ENCODE data around the gene KAZN.

The KAZN gene

DNA sequence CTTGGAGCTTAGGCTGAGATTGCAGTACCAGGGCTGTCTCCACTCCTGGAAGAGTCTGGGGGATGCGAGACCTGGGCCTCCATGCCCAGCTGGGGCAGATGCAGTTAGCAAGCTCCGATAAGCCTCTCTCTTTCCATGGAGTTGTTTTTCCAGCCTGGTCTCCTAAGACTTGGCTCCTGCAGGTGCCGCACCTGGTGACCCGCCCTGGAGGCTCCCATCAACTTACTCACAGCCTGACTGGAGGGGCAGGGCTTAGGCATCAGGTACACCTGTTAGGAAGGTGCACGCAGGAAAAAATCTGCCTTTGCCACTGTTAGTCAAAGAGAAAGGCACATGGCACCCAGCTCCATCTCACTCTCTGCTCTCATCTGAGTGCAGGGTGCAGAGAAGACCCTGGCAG, 356.9 kb downstream of the KAZN start:
- DNase-seq (ENCODE audit: low spot score) = no peak
- in situ Hi-C loops (cut with MboI; ENCODE audit: low sequenced_read_pairs, unreplicated experiment) = no loop called here
- TF ChIP-seq, protein P1, sequence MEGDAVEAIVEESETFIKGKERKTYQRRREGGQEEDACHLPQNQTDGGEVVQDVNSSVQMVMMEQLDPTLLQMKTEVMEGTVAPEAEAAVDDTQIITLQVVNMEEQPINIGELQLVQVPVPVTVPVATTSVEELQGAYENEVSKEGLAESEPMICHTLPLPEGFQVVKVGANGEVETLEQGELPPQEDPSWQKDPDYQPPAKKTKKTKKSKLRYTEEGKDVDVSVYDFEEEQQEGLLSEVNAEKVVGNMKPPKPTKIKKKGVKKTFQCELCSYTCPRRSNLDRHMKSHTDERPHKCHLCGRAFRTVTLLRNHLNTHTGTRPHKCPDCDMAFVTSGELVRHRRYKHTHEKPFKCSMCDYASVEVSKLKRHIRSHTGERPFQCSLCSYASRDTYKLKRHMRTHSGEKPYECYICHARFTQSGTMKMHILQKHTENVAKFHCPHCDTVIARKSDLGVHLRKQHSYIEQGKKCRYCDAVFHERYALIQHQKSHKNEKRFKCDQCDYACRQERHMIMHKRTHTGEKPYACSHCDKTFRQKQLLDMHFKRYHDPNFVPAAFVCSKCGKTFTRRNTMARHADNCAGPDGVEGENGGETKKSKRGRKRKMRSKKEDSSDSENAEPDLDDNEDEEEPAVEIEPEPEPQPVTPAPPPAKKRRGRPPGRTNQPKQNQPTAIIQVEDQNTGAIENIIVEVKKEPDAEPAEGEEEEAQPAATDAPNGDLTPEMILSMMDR (IDR thresholded peaks at IDR 0.05; ENCODE audit: borderline replicate concordance, control extremely low read depth, extremely low read depth, insufficient read depth, missing control alignments) = no peak

DNA sequence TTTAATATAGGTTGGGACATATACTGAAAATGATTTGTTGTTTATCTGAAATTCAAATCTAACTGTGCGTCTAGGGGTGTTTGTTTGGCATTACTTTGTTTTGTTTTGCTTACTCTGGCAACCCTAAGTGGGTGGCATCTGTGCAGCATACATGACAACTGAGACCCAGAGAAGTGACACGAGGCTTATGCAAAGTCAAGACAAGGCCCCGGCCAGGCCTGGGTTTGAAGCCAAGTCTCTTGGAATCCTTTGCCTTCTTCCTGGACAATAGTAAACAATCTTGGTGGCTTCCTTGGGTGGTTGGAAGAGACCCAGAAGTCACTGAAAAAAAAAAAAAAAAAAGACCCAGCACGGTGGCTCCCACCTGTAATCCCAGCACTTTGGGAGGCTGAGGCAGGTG, 357.5 kb downstream of the KAZN start:
- in situ Hi-C loops (cut with MboI; ENCODE audit: low sequenced_read_pairs, unreplicated experiment) = no loop called here
- no peak for DNase-seq (ENCODE audit: low spot score)
- TF ChIP-seq, protein P1 (IDR thresholded peaks at IDR 0.05; ENCODE audit: borderline replicate concordance, control extremely low read depth, extremely low read depth, insufficient read depth, missing control alignments) = no peak

DNA sequence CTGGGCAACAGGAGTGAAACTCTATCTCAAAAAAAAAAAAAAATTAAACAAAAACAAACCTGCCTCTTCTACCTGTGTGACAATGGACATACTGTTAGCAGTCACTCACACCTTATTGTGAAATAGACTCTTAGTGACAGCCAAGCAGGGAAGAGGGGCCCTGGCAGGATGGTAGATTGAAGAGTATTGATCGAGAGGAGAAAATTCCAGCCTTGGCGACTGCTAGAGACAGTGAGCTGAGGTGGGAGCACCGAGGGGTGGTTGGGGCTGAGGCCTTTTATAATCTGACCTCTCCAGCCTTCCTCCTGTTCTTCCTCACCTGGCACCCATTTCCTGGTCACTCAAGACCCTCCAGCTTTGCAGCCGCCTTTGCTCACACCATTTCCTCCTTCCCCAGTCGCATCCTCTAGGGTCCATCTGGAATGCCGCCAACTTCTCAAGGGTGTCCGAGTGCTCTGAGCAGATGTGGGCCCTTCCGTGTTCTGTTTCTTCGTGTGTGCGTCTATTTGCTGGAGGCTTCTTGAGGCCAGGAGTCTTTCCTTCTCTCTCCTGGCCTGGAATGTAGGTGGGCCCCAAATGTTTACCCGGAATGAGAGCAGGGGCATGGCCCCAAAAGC, 358.2 kb downstream of the KAZN start:
- TF ChIP-seq, protein P1 (IDR thresholded peaks at IDR 0.05; ENCODE audit: borderline replicate concordance, control extremely low read depth, extremely low read depth, insufficient read depth, missing control alignments) = no peak
- no peak for DNase-seq (ENCODE audit: low spot score)
- in situ Hi-C loops (cut with MboI; ENCODE audit: low sequenced_read_pairs, unreplicated experiment) = no loop called here

DNA sequence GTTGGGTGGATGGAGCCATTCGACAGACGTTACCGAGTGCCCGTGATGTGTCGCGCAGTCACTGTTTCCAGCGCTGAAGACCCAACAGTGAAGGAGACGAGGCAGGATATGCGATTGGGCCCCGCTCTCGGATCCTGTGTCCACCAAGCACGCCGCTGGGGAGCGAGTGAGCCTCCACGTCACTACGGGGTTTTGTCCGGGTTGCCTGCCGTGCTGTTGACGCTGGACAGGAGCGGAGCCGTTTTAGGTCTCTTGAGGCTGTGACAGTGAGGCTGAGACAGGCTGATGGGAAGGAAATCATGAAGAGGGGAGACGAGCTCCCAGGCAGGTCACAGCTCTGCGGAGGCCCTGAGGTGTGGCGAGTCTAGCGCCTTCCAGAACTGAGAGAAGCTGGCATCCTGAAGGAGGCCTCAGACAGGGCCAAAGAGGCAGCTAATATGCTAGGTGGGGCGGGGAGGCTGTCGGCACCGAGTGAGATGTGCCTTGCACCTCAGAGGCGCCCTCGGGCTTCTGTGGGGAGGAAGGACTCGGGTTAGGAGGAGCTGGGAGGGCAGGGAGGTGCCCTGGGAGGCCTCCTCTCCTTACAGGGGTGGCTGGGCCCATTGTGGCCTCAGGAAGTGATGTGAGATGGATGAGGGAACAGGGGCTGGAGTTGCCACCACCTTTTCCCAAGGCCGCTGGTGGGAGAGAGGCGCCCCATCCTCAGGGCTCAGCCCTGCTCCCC, 359.1 kb downstream of the KAZN start:
- TF ChIP-seq, protein P1 (IDR thresholded peaks at IDR 0.05; ENCODE audit: borderline replicate concordance, control extremely low read depth, extremely low read depth, insufficient read depth, missing control alignments) = no peak
- DNase-seq (ENCODE audit: low spot score) = no peak
- in situ Hi-C loops (cut with MboI; ENCODE audit: low sequenced_read_pairs, unreplicated experiment) = no loop called here

DNA sequence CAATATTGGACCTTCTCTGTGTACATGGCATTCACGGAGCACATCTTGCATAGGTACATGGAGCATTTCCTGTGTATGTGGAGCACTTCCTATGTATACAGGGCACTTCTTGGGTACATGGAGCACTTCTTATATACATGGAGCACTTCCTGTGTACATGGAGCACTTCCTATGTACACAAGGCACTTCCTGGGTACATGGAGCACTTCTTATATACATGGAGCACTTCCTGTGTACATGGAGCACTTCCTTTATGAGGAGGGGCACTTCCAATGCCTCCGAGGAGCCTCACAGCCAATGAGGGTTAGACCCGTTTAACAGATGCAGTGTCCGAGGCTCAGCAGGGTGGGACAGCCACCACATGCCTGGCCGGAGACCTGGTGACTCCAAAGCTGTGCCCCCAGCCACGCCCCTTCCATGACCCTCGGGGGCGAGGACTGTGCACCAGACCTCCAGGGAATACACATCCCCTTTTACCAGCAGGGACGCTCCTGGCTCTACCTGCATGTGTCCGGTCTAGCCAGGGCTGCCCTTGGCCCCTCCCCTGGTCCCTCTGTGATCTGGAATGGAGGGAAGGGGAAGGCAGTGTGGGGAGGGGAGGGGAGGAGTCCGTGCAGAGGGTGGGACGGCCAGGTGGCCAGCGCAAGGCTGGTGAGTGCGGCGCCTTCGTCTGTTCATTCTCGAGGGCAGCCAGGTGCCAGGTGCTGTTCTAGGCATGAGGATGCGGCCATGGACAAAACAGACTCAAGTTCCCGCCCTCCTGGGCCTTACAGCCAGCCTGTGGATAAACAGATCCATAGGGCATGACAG, 360.0 kb downstream of the KAZN start:
- TF ChIP-seq, protein P1 (IDR thresholded peaks at IDR 0.05; ENCODE audit: borderline replicate concordance, control extremely low read depth, extremely low read depth, insufficient read depth, missing control alignments) = no peak
- in situ Hi-C loops (cut with MboI; ENCODE audit: low sequenced_read_pairs, unreplicated experiment) = no loop called here
- no peak for DNase-seq (ENCODE audit: low spot score)

DNA sequence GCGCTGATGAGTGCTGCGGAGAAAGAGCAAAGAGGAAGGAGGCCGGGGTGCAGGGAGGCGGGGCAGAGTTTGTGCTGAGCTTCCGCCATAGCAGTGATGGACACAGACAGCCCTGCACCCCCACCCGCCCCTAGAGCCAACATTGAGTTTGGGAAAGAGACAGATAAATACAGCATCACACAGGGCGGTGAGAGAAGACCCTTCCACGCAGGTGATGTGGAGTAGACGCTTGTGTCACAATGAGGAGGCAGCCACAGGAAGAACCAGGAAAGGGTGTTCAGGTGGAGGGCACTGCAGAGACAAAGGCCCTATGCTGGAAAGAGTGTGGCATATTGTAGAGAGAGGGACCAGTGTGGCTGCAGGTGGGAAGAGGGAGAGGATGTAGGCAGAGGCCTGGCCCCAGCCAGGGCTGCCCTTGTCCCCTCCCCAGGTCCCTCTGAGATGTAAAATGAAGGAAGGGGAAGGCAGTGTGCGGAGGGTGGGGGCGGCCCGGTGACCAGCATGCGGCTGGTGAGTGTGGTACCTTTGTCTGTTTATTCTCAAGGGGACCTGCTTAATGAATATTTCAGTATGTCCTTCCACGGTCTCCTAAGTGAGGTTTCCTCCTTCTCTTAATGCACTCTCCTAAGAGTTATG, 360.7 kb downstream of the KAZN start:
- TF ChIP-seq, protein P1 (IDR thresholded peaks at IDR 0.05; ENCODE audit: borderline replicate concordance, control extremely low read depth, extremely low read depth, insufficient read depth, missing control alignments) = no peak
- no peak for DNase-seq (ENCODE audit: low spot score)
- in situ Hi-C loops (cut with MboI; ENCODE audit: low sequenced_read_pairs, unreplicated experiment) = no loop called here
